PFSK-1 (cell line): ENCODE results near the gene ACAD9.

Experiments used
- FOXP2 ChIP-seq: optimal IDR thresholded peaks from 2 replicates; pipeline ENCODE3; 2011; ENCODE audit warnings: borderline replicate concordance, control low read depth, inconsistent platforms; ENCODE audit not compliant: insufficient read depth; ENCODE audit errors: extremely low read length, extremely low read depth
- POLR2AphosphoS5 ChIP-seq: IDR thresholded peaks from 2 replicates; pipeline ENCODE4 v1.6.1; 2012; ENCODE audit warnings: low read depth, mild to moderate bottlenecking, control low read depth, low read length, moderate library complexity
- REST ChIP-seq, 2 experiments: IDR thresholded peaks; 2 replicates each; pipeline versions ENCODE4 v1.6.1 to v1.8.0; 2011 to 2012; ENCODE audit warnings: low read depth in 2 of 2, low read length in 2 of 2, control low read depth in 1 of 2, inconsistent platforms in 1 of 2, mild to moderate bottlenecking in 1 of 2, moderate library complexity in 1 of 2; ENCODE audit not compliant: insufficient read depth in 1 of 2
- SIN3A ChIP-seq: IDR thresholded peaks from 2 replicates; pipeline ENCODE4 v1.6.1; 2012; ENCODE audit warnings: mild to moderate bottlenecking, low read length, moderate library complexity, borderline replicate concordance; ENCODE audit not compliant: insufficient read depth
- TAF1 ChIP-seq: IDR thresholded peaks from 2 replicates; pipeline ENCODE4 v1.6.1; 2012; ENCODE audit warnings: low read length, control low read depth, borderline replicate concordance; ENCODE audit not compliant: insufficient read depth

The ACAD9 gene

DNA sequence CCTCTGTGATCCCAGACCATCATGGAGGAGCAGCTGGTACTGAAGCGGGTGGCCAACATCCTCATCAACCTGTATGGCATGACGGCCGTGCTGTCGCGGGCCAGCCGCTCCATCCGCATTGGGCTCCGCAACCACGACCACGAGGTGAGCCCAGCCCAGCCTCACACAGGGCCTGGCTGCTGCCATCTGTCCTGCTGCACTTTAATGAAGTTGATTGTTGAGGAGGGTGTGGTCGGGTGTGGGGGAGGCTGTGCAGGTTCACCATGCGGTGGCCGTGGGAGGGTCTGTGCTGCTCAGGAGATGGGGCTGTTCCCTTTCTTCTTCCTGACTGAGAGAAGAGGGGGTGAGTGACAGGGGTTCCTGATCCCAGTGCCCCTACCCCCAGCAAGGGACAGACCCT is 30.6 kb downstream of the ACAD9 start:
- no peak for TF ChIP-seq REST (IDR thresholded peaks at IDR 0.05; ENCODE audit: insufficient read depth in 1 of 2, low read depth in 2 of 2, low read length in 2 of 2)
- TF ChIP-seq TAF1, result no peak
- no peak for TF ChIP-seq SIN3A
- no peak for TF ChIP-seq FOXP2
- TF ChIP-seq POLR2AphosphoS5, result no peak

- no peak for TF ChIP-seq TAF1
These were observed 32.5 kb downstream of the ACAD9 start for GRCh38 chr3:128911911-128912310.

GRCh38 chr3:128914966-128915645 is 35.7 kb downstream of the ACAD9 start:
- TF ChIP-seq REST (IDR thresholded peaks at IDR 0.05; ENCODE audit: insufficient read depth in 1 of 2, low read depth in 2 of 2, low read length in 2 of 2) (no peak), SIN3A (no peak), TAF1 (no peak), POLR2AphosphoS5 (no peak), FOXP2 (no peak)

DNA sequence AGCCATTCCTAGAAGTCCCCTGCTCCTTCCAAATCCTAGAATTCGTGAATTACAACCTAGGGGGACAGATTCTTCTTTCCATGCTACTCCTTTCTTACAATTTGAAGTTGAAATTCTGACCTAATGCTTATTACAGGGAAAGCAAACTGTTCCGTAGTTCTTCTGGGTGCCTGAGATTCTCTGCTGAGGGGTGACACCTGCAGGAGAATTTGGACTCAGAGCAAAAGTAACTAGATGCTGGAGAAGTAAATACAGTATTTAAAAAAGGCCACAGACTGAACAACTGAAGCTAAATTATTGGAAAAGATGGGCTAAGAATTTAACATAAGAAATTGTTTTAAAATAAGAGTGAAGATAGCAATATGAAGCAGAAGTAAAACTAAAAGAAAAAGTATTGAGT is 37.9 kb downstream of the ACAD9 start:
- TF ChIP-seq TAF1 (no peak), SIN3A (no peak), FOXP2 (no peak), REST (IDR thresholded peaks at IDR 0.05; ENCODE audit: insufficient read depth in 1 of 2, low read depth in 2 of 2, low read length in 2 of 2) (no peak), POLR2AphosphoS5 (no peak)

DNA sequence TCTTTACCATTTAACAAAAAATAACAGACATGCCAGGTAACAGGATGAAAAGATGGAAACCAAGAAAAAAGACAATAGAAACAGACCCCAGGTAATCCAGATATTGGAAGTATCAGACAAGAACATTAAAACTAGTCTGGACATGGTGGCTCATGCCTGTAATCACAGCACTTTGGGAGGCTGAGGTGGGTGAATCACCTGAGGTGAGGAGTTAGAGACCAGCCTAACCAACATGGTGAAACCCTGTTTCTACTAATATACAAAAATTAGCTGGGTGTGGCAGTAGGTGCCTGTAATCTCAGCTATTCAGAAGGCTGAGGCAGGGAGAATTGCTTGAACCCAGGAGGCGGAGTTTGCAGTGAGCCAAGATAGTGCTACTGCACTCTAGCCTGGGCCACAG is 40.6 kb downstream of the ACAD9 start:
- no peak for TF ChIP-seq REST (IDR thresholded peaks at IDR 0.05; ENCODE audit: insufficient read depth in 1 of 2, low read depth in 2 of 2, low read length in 2 of 2)
- no peak for TF ChIP-seq SIN3A
- no peak for TF ChIP-seq FOXP2
- TF ChIP-seq POLR2AphosphoS5, result no peak
- TF ChIP-seq TAF1, result no peak
